ENCODE results near the gene PPP2R5D. TPM values are rescaled to one million over a fixed set of nuclear protein-coding genes. Genes with fewer than 3 reads are reported as not detected.

The PPP2R5D gene
- total and polyA plus RNA-seq, 2 of the 8 experiments (the other 6 are each of a cell fraction or from before 2014, with no cell fraction given), result 52.1 to 55.7 TPM

DNA sequence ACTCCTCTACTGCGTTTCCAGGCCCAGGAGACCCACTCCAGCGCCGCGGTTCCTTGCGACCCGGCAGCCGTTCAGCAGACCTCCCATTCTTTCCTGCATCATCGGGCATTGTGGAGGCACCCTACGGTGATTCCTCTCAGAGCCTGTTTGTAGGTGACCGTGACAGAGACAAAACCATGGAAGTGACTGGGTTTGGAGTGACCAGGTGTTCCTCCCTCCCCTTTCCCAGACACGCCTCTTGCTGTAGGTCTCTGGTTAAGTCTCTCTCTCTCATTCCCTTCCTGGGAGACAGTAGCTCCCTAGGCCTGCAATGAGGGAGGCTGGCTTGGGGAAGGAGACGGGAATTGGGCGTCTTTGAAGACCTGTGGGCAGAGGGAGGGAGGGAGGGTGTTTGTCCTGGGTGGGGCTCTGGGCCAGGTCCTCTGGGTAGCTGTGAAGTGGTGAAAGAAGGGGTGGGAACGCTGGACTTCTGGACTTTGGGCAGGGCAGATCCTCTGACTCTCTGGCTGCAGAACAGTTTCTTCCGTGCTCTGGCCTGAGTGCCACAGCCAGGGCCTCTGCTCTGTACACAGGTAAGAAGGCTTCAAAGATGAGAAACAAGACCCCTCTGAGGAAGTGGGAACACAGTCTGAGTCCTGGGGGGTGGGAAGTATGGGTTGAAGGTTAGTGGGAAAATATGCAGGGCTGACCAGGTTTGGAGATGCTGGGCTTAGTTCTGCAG lies 75.8 kb downstream of the PPP2R5D start (continued):
- TF ChIP-seq CHD7 (IDR thresholded peaks at IDR 0.05; ENCODE audit: insufficient replicate concordance, low read length) (no peak), SP4 (IDR thresholded peaks at IDR 0.05; ENCODE audit: low read length) (no peak), CBX5 (IDR thresholded peaks at IDR 0.05; ENCODE audit: low read depth, low read length) (no peak), RAD21 (IDR thresholded peaks at IDR 0.05 in 1 of 2, conservative IDR thresholded peaks at IDR 0.05 in 1 of 2; ENCODE audit: low read depth in 2 of 2, low read length in 2 of 2) (no peak), ASH2L (IDR thresholded peaks at IDR 0.05; ENCODE audit: low read length) (peak; percentile 5), EZH2 (IDR thresholded peaks at IDR 0.05; ENCODE audit: low read depth, low read length, severe bottlenecking) (no peak)
- TF ChIP-seq, protein P1, sequence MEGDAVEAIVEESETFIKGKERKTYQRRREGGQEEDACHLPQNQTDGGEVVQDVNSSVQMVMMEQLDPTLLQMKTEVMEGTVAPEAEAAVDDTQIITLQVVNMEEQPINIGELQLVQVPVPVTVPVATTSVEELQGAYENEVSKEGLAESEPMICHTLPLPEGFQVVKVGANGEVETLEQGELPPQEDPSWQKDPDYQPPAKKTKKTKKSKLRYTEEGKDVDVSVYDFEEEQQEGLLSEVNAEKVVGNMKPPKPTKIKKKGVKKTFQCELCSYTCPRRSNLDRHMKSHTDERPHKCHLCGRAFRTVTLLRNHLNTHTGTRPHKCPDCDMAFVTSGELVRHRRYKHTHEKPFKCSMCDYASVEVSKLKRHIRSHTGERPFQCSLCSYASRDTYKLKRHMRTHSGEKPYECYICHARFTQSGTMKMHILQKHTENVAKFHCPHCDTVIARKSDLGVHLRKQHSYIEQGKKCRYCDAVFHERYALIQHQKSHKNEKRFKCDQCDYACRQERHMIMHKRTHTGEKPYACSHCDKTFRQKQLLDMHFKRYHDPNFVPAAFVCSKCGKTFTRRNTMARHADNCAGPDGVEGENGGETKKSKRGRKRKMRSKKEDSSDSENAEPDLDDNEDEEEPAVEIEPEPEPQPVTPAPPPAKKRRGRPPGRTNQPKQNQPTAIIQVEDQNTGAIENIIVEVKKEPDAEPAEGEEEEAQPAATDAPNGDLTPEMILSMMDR (IDR thresholded peaks at IDR 0.05; ENCODE audit: control extremely low read depth in 1 of 3, insufficient read depth in 1 of 3, low read depth in 1 of 3, low read length in 3 of 3), result no peak

All from H1 (cell line).